ENCODE results near the gene FECH.

DNA sequence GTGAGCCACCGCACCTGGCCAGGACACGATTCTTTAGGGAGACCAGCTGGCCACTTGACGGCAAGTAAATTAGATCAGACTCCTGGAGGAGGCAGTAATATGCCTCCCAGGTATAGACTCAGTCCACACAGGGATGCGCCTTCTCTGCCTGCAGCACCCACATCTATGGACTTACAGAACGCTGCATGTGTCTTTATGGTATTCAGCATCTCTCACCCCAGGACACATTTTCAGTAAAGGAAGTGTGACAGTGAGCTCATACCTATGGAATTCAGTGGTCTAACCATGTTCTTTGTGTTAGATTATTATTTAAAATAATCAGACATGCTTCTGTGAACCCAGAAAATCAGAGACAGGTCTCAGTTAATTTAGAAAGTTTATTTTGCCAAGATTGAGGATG is 41.0 kb upstream of the FECH start:
- TF ChIP-seq, protein P1, sequence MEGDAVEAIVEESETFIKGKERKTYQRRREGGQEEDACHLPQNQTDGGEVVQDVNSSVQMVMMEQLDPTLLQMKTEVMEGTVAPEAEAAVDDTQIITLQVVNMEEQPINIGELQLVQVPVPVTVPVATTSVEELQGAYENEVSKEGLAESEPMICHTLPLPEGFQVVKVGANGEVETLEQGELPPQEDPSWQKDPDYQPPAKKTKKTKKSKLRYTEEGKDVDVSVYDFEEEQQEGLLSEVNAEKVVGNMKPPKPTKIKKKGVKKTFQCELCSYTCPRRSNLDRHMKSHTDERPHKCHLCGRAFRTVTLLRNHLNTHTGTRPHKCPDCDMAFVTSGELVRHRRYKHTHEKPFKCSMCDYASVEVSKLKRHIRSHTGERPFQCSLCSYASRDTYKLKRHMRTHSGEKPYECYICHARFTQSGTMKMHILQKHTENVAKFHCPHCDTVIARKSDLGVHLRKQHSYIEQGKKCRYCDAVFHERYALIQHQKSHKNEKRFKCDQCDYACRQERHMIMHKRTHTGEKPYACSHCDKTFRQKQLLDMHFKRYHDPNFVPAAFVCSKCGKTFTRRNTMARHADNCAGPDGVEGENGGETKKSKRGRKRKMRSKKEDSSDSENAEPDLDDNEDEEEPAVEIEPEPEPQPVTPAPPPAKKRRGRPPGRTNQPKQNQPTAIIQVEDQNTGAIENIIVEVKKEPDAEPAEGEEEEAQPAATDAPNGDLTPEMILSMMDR (IDR thresholded peaks at IDR 0.05) = no peak
- no peak for TF ChIP-seq POLR2A (IDR thresholded peaks at IDR 0.05)
